ENCODE measurements around the gene SMARCC1. TPM values are rescaled to one million over a fixed set of nuclear protein-coding genes. Genes with fewer than 3 reads are reported as not detected.

SMARCC1 gene
- total RNA-seq, 2 experiments from 2014 or later: 74.2 to 76.2 TPM

- no peaks in the 10 kb centered on the region for H3K4me1 ChIP-seq (ENCODE audit: insufficient read depth, low read length)
- Mint-ChIP-seq H3K27ac (no peak overlapping the region), H3K9me3 (no peaks in the 10 kb centered on the region), H3K36me3 (ENCODE audit: low read depth) (peaks cover 80% of the 10 kb centered on the region), H3K4me1 (ENCODE audit: low read depth) (no peaks in the 10 kb centered on the region), H3K4me3 (no peak overlapping the region), H3K27me3 (no peaks in the 10 kb centered on the region)
- DNase-seq (no peak), ATAC-seq (ENCODE audit: poor library complexity) (no peak)
- ChIA-PET POLR2A (no interaction called here), CTCF (no interaction called here)
- H3K27me3 ChIP-seq (ENCODE audit: control insufficient read depth in 1 of 2, insufficient read depth in 2 of 2, low read length in 2 of 2): no peaks in the 10 kb centered on the region
- H3K36me3 ChIP-seq (ENCODE audit: insufficient read depth, low read length): peaks cover 48% of the 10 kb centered on the region
- H3K27ac ChIP-seq (ENCODE audit: low read depth in 1 of 2, low read length in 2 of 2): no peak overlapping the region
- H3K4me3 ChIP-seq (ENCODE audit: low read length): no peak overlapping the region
- no peak for TF ChIP-seq CTCF (IDR thresholded peaks at IDR 0.05)
- no peaks in the 10 kb centered on the region for H3K9me3 ChIP-seq (ENCODE audit: control insufficient read depth in 1 of 2, insufficient read depth in 1 of 2, low read length in 2 of 2)
- intact Hi-C loops (cut with DNase I, micrococcal nuclease): no loop called here
Measured at GRCh38 chr3:47646362-47646761, 135.3 kb downstream of the SMARCC1 start.

- Histone ChIP-seq H3K27ac (ENCODE audit: low read depth in 1 of 2, low read length in 2 of 2) (no peak overlapping the region), H3K9me3 (ENCODE audit: control insufficient read depth in 1 of 2, insufficient read depth in 1 of 2, low read length in 2 of 2) (no peaks in the 10 kb centered on the region), H3K4me3 (ENCODE audit: low read length) (no peak overlapping the region), H3K36me3 (ENCODE audit: insufficient read depth, low read length) (peaks cover 49% of the 10 kb centered on the region), H3K4me1 (ENCODE audit: insufficient read depth, low read length) (no peaks in the 10 kb centered on the region), H3K27me3 (ENCODE audit: control insufficient read depth in 1 of 2, insufficient read depth in 2 of 2, low read length in 2 of 2) (no peaks in the 10 kb centered on the region)
- no peak for ATAC-seq (ENCODE audit: poor library complexity)
- Mint-ChIP-seq H3K27me3 (no peaks in the 10 kb centered on the region), H3K9me3 (no peaks in the 10 kb centered on the region), H3K4me3 (no peak overlapping the region), H3K36me3 (ENCODE audit: low read depth) (peaks cover 80% of the 10 kb centered on the region), H3K4me1 (ENCODE audit: low read depth) (no peaks in the 10 kb centered on the region), H3K27ac (no peak overlapping the region)
- DNase-seq: no peak
- ChIA-PET POLR2A (no interaction called here), CTCF (no interaction called here)
- intact Hi-C loops (cut with DNase I, micrococcal nuclease): no loop called here
- no peak for TF ChIP-seq CTCF (IDR thresholded peaks at IDR 0.05)
Measured at GRCh38 chr3:47645551-47645950, 136.1 kb downstream of the SMARCC1 start.

GRCh38 chr3:47643092-47643491 lies 138.6 kb downstream of the SMARCC1 start:
- Histone ChIP-seq H3K4me3 (ENCODE audit: low read length) (no peak overlapping the region), H3K27me3 (ENCODE audit: control insufficient read depth in 1 of 2, insufficient read depth in 2 of 2, low read length in 2 of 2) (no peaks in the 10 kb centered on the region), H3K36me3 (ENCODE audit: insufficient read depth, low read length) (peaks cover 44% of the 10 kb centered on the region), H3K27ac (ENCODE audit: low read depth in 1 of 2, low read length in 2 of 2) (no peak overlapping the region), H3K9me3 (ENCODE audit: control insufficient read depth in 1 of 2, insufficient read depth in 1 of 2, low read length in 2 of 2) (no peaks in the 10 kb centered on the region), H3K4me1 (ENCODE audit: insufficient read depth, low read length) (no peaks in the 10 kb centered on the region)
- no peak for DNase-seq
- no peak overlapping the region for H3K27ac Mint-ChIP-seq
- CTCF ChIA-PET: no interaction called here
- H3K9me3 Mint-ChIP-seq: no peaks in the 10 kb centered on the region
- ATAC-seq (ENCODE audit: poor library complexity): no peak
- intact Hi-C loops (cut with DNase I, micrococcal nuclease): no loop called here
- H3K4me1 Mint-ChIP-seq (ENCODE audit: low read depth): no peaks in the 10 kb centered on the region
- H3K36me3 Mint-ChIP-seq (ENCODE audit: low read depth): peaks cover 79% of the 10 kb centered on the region
- no peak overlapping the region for H3K4me3 Mint-ChIP-seq
- no peak for TF ChIP-seq CTCF (IDR thresholded peaks at IDR 0.05)
- POLR2A ChIA-PET: no interaction called here
- no peaks in the 10 kb centered on the region for H3K27me3 Mint-ChIP-seq
